ENCODE measurements around the gene CAMTA1.

DNA sequence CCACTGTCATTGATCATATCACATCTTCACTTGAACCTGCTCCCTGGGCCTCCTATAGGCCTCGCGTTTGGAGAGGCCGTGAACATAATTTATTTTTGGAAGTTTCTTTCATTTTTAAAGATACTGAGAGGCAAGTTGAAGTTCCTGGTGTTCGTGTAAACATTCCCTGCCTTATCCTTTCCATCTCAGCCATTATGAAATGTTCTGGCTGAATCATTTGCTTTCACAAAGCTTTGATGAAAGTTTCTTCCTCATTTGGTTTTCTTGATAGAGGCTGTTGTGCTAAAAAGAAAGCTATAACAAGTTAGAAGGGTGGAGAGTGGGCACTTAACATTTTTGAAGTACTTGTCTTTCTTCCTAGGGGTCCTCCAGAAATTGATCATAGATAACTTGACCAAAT is 15.5 kb downstream of the CAMTA1 start:
- TF ChIP-seq, protein P1, sequence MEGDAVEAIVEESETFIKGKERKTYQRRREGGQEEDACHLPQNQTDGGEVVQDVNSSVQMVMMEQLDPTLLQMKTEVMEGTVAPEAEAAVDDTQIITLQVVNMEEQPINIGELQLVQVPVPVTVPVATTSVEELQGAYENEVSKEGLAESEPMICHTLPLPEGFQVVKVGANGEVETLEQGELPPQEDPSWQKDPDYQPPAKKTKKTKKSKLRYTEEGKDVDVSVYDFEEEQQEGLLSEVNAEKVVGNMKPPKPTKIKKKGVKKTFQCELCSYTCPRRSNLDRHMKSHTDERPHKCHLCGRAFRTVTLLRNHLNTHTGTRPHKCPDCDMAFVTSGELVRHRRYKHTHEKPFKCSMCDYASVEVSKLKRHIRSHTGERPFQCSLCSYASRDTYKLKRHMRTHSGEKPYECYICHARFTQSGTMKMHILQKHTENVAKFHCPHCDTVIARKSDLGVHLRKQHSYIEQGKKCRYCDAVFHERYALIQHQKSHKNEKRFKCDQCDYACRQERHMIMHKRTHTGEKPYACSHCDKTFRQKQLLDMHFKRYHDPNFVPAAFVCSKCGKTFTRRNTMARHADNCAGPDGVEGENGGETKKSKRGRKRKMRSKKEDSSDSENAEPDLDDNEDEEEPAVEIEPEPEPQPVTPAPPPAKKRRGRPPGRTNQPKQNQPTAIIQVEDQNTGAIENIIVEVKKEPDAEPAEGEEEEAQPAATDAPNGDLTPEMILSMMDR (IDR thresholded peaks at IDR 0.05) = no peak
- no peak for TF ChIP-seq EZH2 (IDR thresholded peaks at IDR 0.05)

All from neural progenitor cell (in vitro differentiated cells).